H1 (cell line): ENCODE results near the gene ZDHHC5. TPM values are rescaled to one million over a fixed set of nuclear protein-coding genes. Genes with fewer than 3 reads are reported as not detected.

ENCODE experiments used
- CTCF ChIA-PET: fragments of 300-600 bp; sonication (Branson Sonifier 250); formaldehyde crosslinking; loops from one replicate; lab custom pipeline; 2021; ENCODE audit not compliant: partially characterized antibody; lab: Charles Lee
- POLR2A ChIA-PET: fragments of 300-600 bp; sonication (Branson Sonifier 250); formaldehyde crosslinking; loops from one replicate; lab custom pipeline; 2021; ENCODE audit warnings: inconsistent platforms; ENCODE audit not compliant: partially characterized antibody; lab: Charles Lee
- DNase-seq, 2 experiments: peaks; one replicate each; pipeline versions ENCODE4 v3.0.0 to v3.0.0-alpha.2; 2010 to 2022; ENCODE audit warnings: low spot score in 2 of 2, low read depth in 1 of 2, mixed read lengths in 1 of 2
- FAIRE-seq: peaks from 2 replicates; lab custom pipeline; 2011; peaks lifted over from hg19 to GRCh38; lab: Jason Lieb, UNC
- H2AFZ ChIP-seq: 2 replicates; pipeline ENCODE4 v1.8.1; 2012; ENCODE audit warnings: low read length, inconsistent platforms
- H2AK5ac ChIP-seq: 2 replicates; pipeline ENCODE4 v1.6.1; 2013; ENCODE audit warnings: low read depth, low read length
- H2BK120ac ChIP-seq: replicated peaks from 2 replicates; pipeline ENCODE3; 2013; ENCODE audit warnings: low read depth, low read length, inconsistent platforms
- H2BK12ac ChIP-seq: 2 replicates; pipeline ENCODE4 v1.6.1; 2013; ENCODE audit warnings: low read depth, low read length
- H2BK15ac ChIP-seq: 2 replicates; pipeline ENCODE4 v1.6.1; 2013; ENCODE audit warnings: low read length
- H2BK20ac ChIP-seq: 2 replicates; pipeline ENCODE4 v1.6.1; 2013; ENCODE audit warnings: low read length
- H2BK5ac ChIP-seq: 2 replicates; pipeline ENCODE4 v1.6.1; 2013; ENCODE audit warnings: low read depth, low read length
- H3K14ac ChIP-seq: 2 replicates; pipeline ENCODE4 v1.6.1; 2013; ENCODE audit warnings: inconsistent platforms; ENCODE audit not compliant: insufficient read length
- H3K18ac ChIP-seq: 2 replicates; pipeline ENCODE4 v1.6.1; 2013; ENCODE audit warnings: low read length; ENCODE audit errors: extremely low read depth
- H3K23ac ChIP-seq: 2 replicates; pipeline ENCODE4 v1.6.1; 2013; ENCODE audit warnings: inconsistent platforms; ENCODE audit not compliant: insufficient read length
- H3K23me2 ChIP-seq: 2 replicates; pipeline ENCODE4 v1.6.1; 2013; ENCODE audit warnings: low read depth, low read length
- H3K27ac ChIP-seq: 2 replicates; pipeline ENCODE4 v1.6.1; 2011; ENCODE audit warnings: low read depth, low read length, inconsistent platforms
- H3K27me3 ChIP-seq, 4 experiments: replicated peaks in 1 of 4; 1 replicate in 1 of 4; 2 replicates in 3 of 4; pipeline versions ENCODE4 v1.6.1 to v1.8.1; 2011 to 2013; ENCODE audit warnings: low read length in 3 of 4, mild to moderate bottlenecking in 3 of 4, inconsistent platforms in 2 of 4, mixed read lengths in 2 of 4, moderate library complexity in 1 of 4; ENCODE audit not compliant: control insufficient read depth in 3 of 4, insufficient read depth in 3 of 4; ENCODE audit errors: extremely low read depth in 1 of 4
- H3K36me3 ChIP-seq, 4 experiments: 2 replicates each; pipeline versions ENCODE4 v1.6.1 to v1.8.1; 2011 to 2013; ENCODE audit warnings: mild to moderate bottlenecking in 4 of 4, low read length in 3 of 4, moderate library complexity in 2 of 4, control low read depth in 1 of 4, inconsistent platforms in 1 of 4; ENCODE audit not compliant: insufficient read depth in 4 of 4, control insufficient read depth in 2 of 4
- H3K4ac ChIP-seq: replicated peaks from 2 replicates; pipeline ENCODE3; 2013; ENCODE audit warnings: low read length, low read depth, mixed read lengths, inconsistent platforms; ENCODE audit not compliant: insufficient read length
- H3K4me1 ChIP-seq, 4 experiments: replicated peaks in 1 of 4; 1 replicate in 1 of 4; 2 replicates in 3 of 4; pipeline versions ENCODE4 v1.6.1 to v1.8.1; 2011 to 2013; ENCODE audit warnings: low read length in 3 of 4, inconsistent platforms in 2 of 4, mixed read lengths in 1 of 4; ENCODE audit not compliant: insufficient read depth in 4 of 4, control insufficient read depth in 3 of 4
- H3K4me2 ChIP-seq, 2 experiments: 2 replicates each; pipeline versions ENCODE4 v1.6.1 to v1.8.1; 2011 to 2013; ENCODE audit warnings: low read depth in 2 of 2, low read length in 2 of 2, control low read depth in 1 of 2, inconsistent platforms in 1 of 2, mild to moderate bottlenecking in 1 of 2; ENCODE audit not compliant: insufficient read depth in 1 of 2
- H3K4me3 ChIP-seq, 4 experiments: fragments of 200-600, 300-600 bp in 1 of 4; sonication (generic), shearing (Covaris generic), sonication (Bioruptor Twin) in 1 of 4; 2 replicates each; pipeline versions ENCODE4 v1.5.1 to v1.8.1; 2011 to 2016; ENCODE audit warnings: low read length in 4 of 4, low read depth in 3 of 4, control low read depth in 2 of 4, inconsistent platforms in 2 of 4, mild to moderate bottlenecking in 2 of 4, mixed read lengths in 1 of 4, moderate library complexity in 1 of 4; ENCODE audit not compliant: insufficient read depth in 2 of 4; ENCODE audit errors: extremely low read depth in 1 of 4
- H3K56ac ChIP-seq: replicated peaks from 2 replicates; pipeline ENCODE3; 2013; ENCODE audit warnings: low read depth, mild to moderate bottlenecking, mixed read lengths, low read length, inconsistent platforms; ENCODE audit not compliant: insufficient read length
- H3K79me1 ChIP-seq: 2 replicates; pipeline ENCODE4 v1.6.1; 2013; ENCODE audit warnings: low read depth, low read length, control low read depth
- H3K79me2 ChIP-seq, 2 experiments: 2 replicates each; pipeline versions ENCODE4 v1.6.1 to v1.8.1; 2012 to 2013; ENCODE audit warnings: low read length in 2 of 2, mild to moderate bottlenecking in 2 of 2, inconsistent platforms in 1 of 2; ENCODE audit not compliant: insufficient read depth in 2 of 2, control insufficient read depth in 1 of 2
- H3K9ac ChIP-seq, 4 experiments: replicated peaks in 1 of 4; 1 replicate in 1 of 4; 2 replicates in 3 of 4; pipeline versions ENCODE4 v1.6.1 to v1.8.1; 2011 to 2013; ENCODE audit warnings: low read depth in 3 of 4, low read length in 3 of 4, control low read depth in 2 of 4, mild to moderate bottlenecking in 2 of 4, moderate library complexity in 2 of 4, inconsistent platforms in 1 of 4; ENCODE audit errors: extremely low read depth in 1 of 4
- H3K9me3 ChIP-seq, 2 experiments: 2 replicates each; pipeline versions ENCODE4 v1.6.1 to v1.8.1; 2012 to 2013; ENCODE audit warnings: mild to moderate bottlenecking in 2 of 2, moderate library complexity in 2 of 2, control low read depth in 1 of 2, inconsistent platforms in 1 of 2, low read depth in 1 of 2, low read length in 1 of 2, mixed read lengths in 1 of 2; ENCODE audit not compliant: insufficient read depth in 2 of 2
- H4K20me1 ChIP-seq, 2 experiments: replicated peaks in 1 of 2; 2 replicates each; pipeline versions ENCODE3 to v1.8.1; 2011 to 2013; ENCODE audit warnings: inconsistent platforms in 2 of 2, low read length in 2 of 2, mild to moderate bottlenecking in 1 of 2; ENCODE audit not compliant: insufficient read depth in 2 of 2, control insufficient read depth in 1 of 2
- H4K5ac ChIP-seq: 2 replicates; pipeline ENCODE4 v1.6.1; 2013; ENCODE audit warnings: low read length, low read depth, mixed read lengths, inconsistent platforms; ENCODE audit not compliant: insufficient read length
- H4K8ac ChIP-seq: 2 replicates; pipeline ENCODE4 v1.8.0; 2013; ENCODE audit warnings: mild to moderate bottlenecking, moderate library complexity, low read length, inconsistent platforms; ENCODE audit not compliant: insufficient read depth; ENCODE audit errors: extremely low read depth
- H4K91ac ChIP-seq: replicated peaks from 2 replicates; pipeline ENCODE3; 2013; ENCODE audit warnings: low read length, mixed read lengths, inconsistent platforms; ENCODE audit not compliant: insufficient read length
- BACH1 ChIP-seq: IDR thresholded peaks from 2 replicates; pipeline ENCODE4 v1.6.1; 2012; ENCODE audit warnings: low read length, improper control_type of control experiment
- GABPA ChIP-seq: IDR thresholded peaks from 2 replicates; pipeline ENCODE4 v1.6.1; 2011; ENCODE audit warnings: mild to moderate bottlenecking, low read length, moderate library complexity, borderline replicate concordance; ENCODE audit not compliant: insufficient read depth
- KDM1A ChIP-seq: fragments of 200-600, 300-600 bp; sonication (generic); IDR thresholded peaks from 2 replicates; pipeline ENCODE4 v1.7.1; 2016; ENCODE audit warnings: mild to moderate bottlenecking, low read length, borderline replicate concordance
- MAFK ChIP-seq: IDR thresholded peaks from 2 replicates; pipeline ENCODE4 v1.6.1; 2012; ENCODE audit warnings: low read depth, mild to moderate bottlenecking, improper control_type of control experiment, low read length
- NRF1 ChIP-seq: IDR thresholded peaks from 2 replicates; pipeline ENCODE4 v1.6.1; 2011; ENCODE audit warnings: mild to moderate bottlenecking, low read depth, low read length, improper control_type of control experiment
- POU5F1 ChIP-seq: IDR thresholded peaks from 2 replicates; pipeline ENCODE4 v1.6.1; 2011; ENCODE audit warnings: low read depth, mild to moderate bottlenecking, low read length, moderate library complexity
- RFX5 ChIP-seq: IDR thresholded peaks from 2 replicates; pipeline ENCODE4 v1.6.1; 2011; ENCODE audit warnings: low read depth, low read length, improper control_type of control experiment, borderline replicate concordance
- RXRA ChIP-seq: IDR thresholded peaks from 2 replicates; pipeline ENCODE4 v1.6.1; 2011; ENCODE audit warnings: low read depth, mild to moderate bottlenecking, low read length, moderate library complexity; ENCODE audit not compliant: insufficient read depth
- TAF7 ChIP-seq: optimal IDR thresholded peaks from 2 replicates; pipeline ENCODE3; 2011; ENCODE audit warnings: low read depth, mild to moderate bottlenecking, inconsistent platforms, low read length, moderate library complexity, borderline replicate concordance
- TEAD4 ChIP-seq: IDR thresholded peaks from 2 replicates; pipeline ENCODE4 v1.6.1; 2012; ENCODE audit warnings: low read depth, low read length, inconsistent platforms, mixed read lengths
- ZNF274 ChIP-seq: IDR thresholded peaks from 2 replicates; pipeline ENCODE4 v1.7.0; 2012; ENCODE audit warnings: low read length, borderline replicate concordance; ENCODE audit errors: extremely low read depth
- WGBS, 2 experiments: shearing (Covaris generic) in 1 of 2; methylation state at CpG; one replicate each; pipeline versions ENCODE4 v1.1.6 to v1.1.7; 2013 to 2015; ENCODE audit warnings: low lambda C conversion rate in 2 of 2, mixed read lengths in 2 of 2, inconsistent platforms in 1 of 2, low coverage in 1 of 2, missing lambda C conversion rate in 1 of 2; ENCODE audit not compliant: insufficient replicate concordance in 2 of 2, insufficient coverage in 1 of 2, insufficient read length in 1 of 2; ENCODE audit errors: extremely low coverage in 1 of 2, missing lambda C conversion rate in 1 of 2; 5-methylcytosine and 5-hydroxymethylcytosine counted together
- polyA plus RNA-seq, 7 experiments: library from polyadenylated mRNA; depleted of rRNA in 3 of 7; stranded (reverse) in 5 of 7; unstranded in 2 of 7; fragments of >200 nt in 5 of 7; fragments of 200-250 nt in 2 of 7; gene quantifications; 1 replicate in 5 of 7; 2 replicates in 1 of 7; 4 replicates in 1 of 7; pipeline versions ENCODE4 v1.2.1 to v1.2.3, GENCODE V29; 2011 to 2013; ENCODE audit warnings: missing spikeins in 2 of 7, mixed read lengths in 2 of 7
- total RNA-seq: library from RNA; stranded (reverse); fragmentation: NEBNext Ultra II Directional; extraction: Animal tissue kit (Norgen Biotek cat#: 25700); gene quantifications from 2 replicates; pipeline ENCODE4 v1.2.1, GENCODE V29; 2021

Gene ZDHHC5
- total and polyA plus RNA-seq, 2 of the 8 experiments (the other 6 are each of a cell fraction or from before 2014, with no cell fraction given), result 40.0 to 56.3 TPM

DNA sequence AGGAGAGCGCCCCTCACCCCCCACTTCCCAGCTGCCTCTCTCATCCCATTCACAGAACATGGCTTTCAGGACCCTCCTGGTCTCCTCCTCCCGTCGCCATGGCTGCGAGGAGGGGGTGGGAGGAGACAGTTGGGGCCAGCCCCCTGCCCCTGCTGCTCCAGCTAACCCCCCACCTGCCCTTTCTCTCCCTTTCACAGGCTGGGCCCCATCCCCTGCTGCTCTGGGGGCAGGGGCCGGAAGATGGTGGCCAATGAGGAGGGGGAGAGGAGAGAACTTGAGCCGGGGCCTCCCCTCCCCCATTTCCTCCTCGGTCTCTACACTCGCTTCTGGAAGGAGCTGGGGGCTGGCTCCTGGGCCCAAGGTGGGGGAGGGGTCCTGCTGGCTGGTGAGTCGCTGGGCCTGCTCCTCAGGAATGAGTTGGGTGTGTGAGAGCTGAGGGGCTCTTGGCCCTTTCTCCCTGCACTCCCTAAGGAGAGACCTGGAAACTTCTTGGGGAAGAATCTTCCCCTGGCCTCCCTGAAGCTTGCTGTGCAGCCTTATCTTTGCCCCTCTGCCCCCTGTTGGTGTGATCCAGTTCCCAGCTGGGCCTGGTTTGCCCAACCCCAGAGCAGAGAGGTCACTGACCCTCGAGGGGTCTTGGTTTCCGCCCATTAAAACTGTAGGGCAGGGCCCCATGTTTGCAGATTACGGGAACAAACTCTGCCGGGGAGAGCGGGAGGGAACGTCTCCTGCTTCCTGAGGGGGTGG, 28.4 kb upstream of the ZDHHC5 start:
- Histone ChIP-seq H3K56ac (peak overlapping the region; percentile 96), H3K27me3 (no peaks in the 10 kb centered on the region; a peak in 1 of 7 replicates), H3K27ac (peak overlapping the region; percentile 98), H3K4ac (peak overlapping the region; percentile 97), H3K79me2 (peaks cover 0 to 38% of the 10 kb centered on the region in 2 experiments; a peak in 2 of 4 replicates), H2BK120ac (peak overlapping the region; percentile 98), H3K79me1 (peaks cover 10% of the 10 kb centered on the region; the same call in 1 of the 2 replicates), H3K23me2 (peaks cover 17% of the 10 kb centered on the region), H3K14ac (no peak overlapping the region), H3K4me1 (peaks cover 15 to 32% (median 23%) of the 10 kb centered on the region in 4 experiments), H2BK20ac (peak overlapping the region; percentile 34), H4K5ac (peak overlapping the region; percentile 95), H3K4me3 (peak overlapping the region; percentile 94 to 100 (median 98)), H2AK5ac (peak overlapping the region; percentile 99), H2BK12ac (peak overlapping the region; percentile 95), H3K4me2 (peak overlapping the region; percentile 91 to 94), H3K36me3 (peaks cover 9 to 29% (median 13%) of the 10 kb centered on the region in 4 experiments; a peak in 6 of 8 replicates), H3K9me3 (no peaks in the 10 kb centered on the region), H3K23ac (no peak overlapping the region), H2AFZ (no peak overlapping the region), H3K9ac (peak overlapping the region in 3 of 4 experiments; percentile 97 to 99 (median 99); a peak in 6 of 7 replicates), H4K20me1 (peaks cover 18 to 27% of the 10 kb centered on the region in 2 experiments), H4K8ac (peak overlapping the region; percentile 84), H4K91ac (peak overlapping the region; percentile 100), H2BK15ac (peak overlapping the region; percentile 88; the same call in 1 of the 2 replicates), H3K18ac (peak overlapping the region; percentile 100), H2BK5ac (peak overlapping the region; percentile 100)
- peak; percentile 97 to 99 for DNase-seq
- peak; percentile 28 for FAIRE-seq
- ChIA-PET CTCF (interaction anchor here (0.6 to 14.3 kb wide), 29 partner anchors 8 to 179 kb away, joined by 3 to 357 read pairs (median 8); partner anchors contain the start of genes RTN4RL2, SERPING1, UBE2L6 and YPEL4), POLR2A (interaction anchor here (0.7 to 29.6 kb wide), 44 partner anchors 8 to 923 kb away, joined by 3 to 1546 read pairs (median 6); partner anchors contain the start of genes CLP1, MED19, RTN4RL2 and SELENOH)
- WGBS, 2 experiments, result 1% methylated on average over 14 of the region's 15 CpGs; no CpG with 5 or more reads in 1 of the 2 experiments
- TF ChIP-seq RXRA, result no peak
- TF ChIP-seq BACH1, result no peak
- no peak for TF ChIP-seq ZNF274
- TF ChIP-seq POU5F1, result peak; percentile 12; the same call in 1 of the 2 replicates
- TF ChIP-seq TEAD4, result 0 out of 2 replicates have a peak, but pooled peaks have one; percentile 34
- no peak for TF ChIP-seq GABPA
- 0 out of 2 replicates have a peak, but pooled peaks have one; percentile 21 for TF ChIP-seq RFX5
- peak; percentile 86 for TF ChIP-seq TAF7
- peak; percentile 82; the same call in 1 of the 2 replicates for TF ChIP-seq KDM1A
- TF ChIP-seq MAFK, result no peak
- no peak for TF ChIP-seq NRF1
